Keratinocyte (primary cell): ENCODE results near the gene BGN.

Experiments used
- EZH2 ChIP-seq: IDR thresholded peaks from one replicate; pipeline ENCODE4 v1.6.1; 2012; ENCODE audit warnings: inconsistent platforms, mild to moderate bottlenecking, low read length, moderate library complexity
- TF ChIP-seq, protein P1 (sequence below), 3 experiments: IDR thresholded peaks in 1 of 3; conservative IDR thresholded peaks in 1 of 3; optimal IDR thresholded peaks in 1 of 3; 2 replicates in 2 of 3; 3 replicates in 1 of 3; pipeline versions ENCODE3 to v1.5.1; 2011; ENCODE audit warnings: low read length in 3 of 3, mild to moderate bottlenecking in 3 of 3, moderate library complexity in 2 of 3, control low read depth in 1 of 3, inconsistent platforms in 1 of 3; ENCODE audit not compliant: insufficient read depth in 2 of 3; ENCODE audit errors: extremely low read depth in 1 of 3

DNA sequence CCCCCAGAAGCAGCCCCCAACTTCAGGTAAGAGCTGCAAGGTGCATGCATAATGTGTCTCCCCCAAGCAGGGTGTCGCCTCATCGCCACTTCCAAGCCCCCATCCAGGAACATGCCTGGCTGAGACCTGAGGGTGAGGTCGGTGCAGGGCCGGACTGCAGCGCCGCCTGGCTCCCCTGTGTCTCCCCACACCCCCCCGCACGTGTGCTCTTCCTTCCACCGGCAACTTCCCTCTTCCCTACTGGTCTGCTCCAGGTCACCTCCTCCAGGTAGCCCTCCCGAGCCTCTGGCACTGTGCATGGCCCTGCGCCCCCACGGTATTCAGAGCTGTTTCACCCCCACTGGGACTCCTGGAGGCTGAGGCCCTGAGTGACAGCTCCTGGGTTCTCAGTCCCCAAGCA is 2.2 kb upstream of the BGN start:
- TF ChIP-seq, protein P1, sequence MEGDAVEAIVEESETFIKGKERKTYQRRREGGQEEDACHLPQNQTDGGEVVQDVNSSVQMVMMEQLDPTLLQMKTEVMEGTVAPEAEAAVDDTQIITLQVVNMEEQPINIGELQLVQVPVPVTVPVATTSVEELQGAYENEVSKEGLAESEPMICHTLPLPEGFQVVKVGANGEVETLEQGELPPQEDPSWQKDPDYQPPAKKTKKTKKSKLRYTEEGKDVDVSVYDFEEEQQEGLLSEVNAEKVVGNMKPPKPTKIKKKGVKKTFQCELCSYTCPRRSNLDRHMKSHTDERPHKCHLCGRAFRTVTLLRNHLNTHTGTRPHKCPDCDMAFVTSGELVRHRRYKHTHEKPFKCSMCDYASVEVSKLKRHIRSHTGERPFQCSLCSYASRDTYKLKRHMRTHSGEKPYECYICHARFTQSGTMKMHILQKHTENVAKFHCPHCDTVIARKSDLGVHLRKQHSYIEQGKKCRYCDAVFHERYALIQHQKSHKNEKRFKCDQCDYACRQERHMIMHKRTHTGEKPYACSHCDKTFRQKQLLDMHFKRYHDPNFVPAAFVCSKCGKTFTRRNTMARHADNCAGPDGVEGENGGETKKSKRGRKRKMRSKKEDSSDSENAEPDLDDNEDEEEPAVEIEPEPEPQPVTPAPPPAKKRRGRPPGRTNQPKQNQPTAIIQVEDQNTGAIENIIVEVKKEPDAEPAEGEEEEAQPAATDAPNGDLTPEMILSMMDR (optimal IDR thresholded peaks at IDR 0.05 in 1 of 3, IDR thresholded peaks at IDR 0.05 in 1 of 3, conservative IDR thresholded peaks at IDR 0.05 in 1 of 3; ENCODE audit: extremely low read depth in 1 of 3, insufficient read depth in 2 of 3, low read length in 3 of 3): no peak
- TF ChIP-seq EZH2: no peak
